Fibroblast of mammary gland (primary cell): ENCODE results near the gene PROSER3.

ENCODE experiments used
- DNase-seq: peaks from one replicate; pipeline ENCODE4 v3.0.0-alpha.2; 2010; ENCODE audit warnings: low read depth
- H3K4me3 ChIP-seq: 2 replicates; pipeline ENCODE4 v1.5.1; 2011; ENCODE audit warnings: low read depth, mild to moderate bottlenecking, low read length, moderate library complexity; ENCODE audit not compliant: control insufficient read depth
- CTCF ChIP-seq: conservative IDR thresholded peaks from 2 replicates; pipeline ENCODE4 v1.5.1; 2011; ENCODE audit warnings: low read depth, low read length, inconsistent platforms; ENCODE audit not compliant: control insufficient read depth, insufficient read depth

PROSER3 gene

DNA sequence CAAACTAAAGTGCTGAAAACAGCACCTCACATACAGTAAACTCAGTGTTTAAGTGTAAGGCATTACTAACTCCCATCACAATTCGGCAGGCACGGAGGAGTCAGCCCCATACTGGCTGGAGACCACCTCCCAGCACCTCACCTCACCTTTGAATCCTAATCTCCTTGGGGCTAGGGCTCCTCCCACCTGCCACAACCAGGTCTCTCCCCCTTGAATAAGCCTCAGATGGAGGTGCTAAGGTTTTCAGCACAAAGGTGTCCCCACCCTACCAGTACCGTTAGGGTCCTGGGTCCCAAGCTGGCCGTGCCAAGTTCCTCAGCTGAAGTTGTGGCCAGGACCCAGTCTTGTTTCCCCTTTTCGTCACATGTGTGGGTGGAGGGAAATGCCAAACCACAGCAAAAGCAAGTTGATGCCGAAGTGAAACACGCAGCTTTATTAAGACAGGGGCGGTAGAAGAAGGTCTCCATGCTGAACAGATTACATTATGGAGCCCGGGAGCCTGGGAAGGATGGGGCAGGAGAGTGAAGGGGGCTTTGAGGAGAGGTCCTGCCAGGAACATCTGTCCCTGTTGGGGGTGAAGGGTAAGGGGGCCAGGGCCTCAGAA, 15.8 kb upstream of the PROSER3 start, which contains the start of gene IGFLR1:
TSS of gene IGFLR1 (minus strand) at position 332 of the 604 bp plus-strand sequence. CDS start 1,272 bp downstream, outside the sequence.
- DNase-seq = no peak
- H3K4me3 ChIP-seq = no peak within 1 kb of the TSS

DNA sequence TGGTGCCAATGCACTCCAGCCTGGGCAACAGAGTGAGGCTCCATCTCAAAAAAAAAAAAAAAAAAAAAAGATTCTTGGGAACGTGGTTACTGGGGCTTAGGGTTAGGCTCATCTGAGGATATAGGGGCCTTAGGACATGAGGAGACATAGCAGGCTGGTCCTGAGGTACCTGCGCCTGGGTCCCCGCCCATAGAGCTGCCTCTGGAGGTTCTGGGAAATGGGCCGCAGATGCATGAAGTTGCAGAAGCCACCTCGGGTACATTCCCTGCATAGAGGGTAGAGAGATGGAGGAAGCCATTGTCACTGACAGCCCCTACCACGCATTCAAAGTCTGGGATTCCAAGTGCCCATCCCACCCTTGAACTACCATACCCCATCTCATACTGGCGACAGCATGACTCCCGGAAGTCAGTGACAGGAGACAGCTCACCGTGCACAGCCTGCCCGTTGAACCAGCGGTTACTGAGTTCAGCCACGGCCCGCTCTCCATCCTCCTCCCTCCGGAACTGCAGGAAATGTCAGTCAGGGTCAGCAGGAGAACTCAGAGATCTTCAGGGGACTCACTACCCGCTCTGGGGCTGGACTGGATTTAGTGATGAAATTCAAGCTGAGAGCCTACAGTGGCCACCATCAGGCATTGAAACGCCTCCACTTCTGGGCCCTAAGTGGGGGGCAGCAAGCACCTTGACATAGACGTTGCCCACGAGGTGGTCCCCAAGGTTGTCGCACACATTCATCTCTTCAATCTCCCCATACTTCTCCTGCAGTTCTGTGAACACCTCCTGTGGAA, 14.1 kb upstream of the PROSER3 start:
- no peak for TF ChIP-seq CTCF
- no peak overlapping the region for H3K4me3 ChIP-seq
- DNase-seq = no peak

More for the DNA sequence above, 15.8 kb upstream of the PROSER3 start, which contains the start of gene IGFLR1:
- no peak for TF ChIP-seq CTCF

GRCh38 chr19:35744430-35745327, 13.3 kb upstream of the PROSER3 start:
- peak; percentile 93 for DNase-seq
- peak; percentile 23 for TF ChIP-seq CTCF
- H3K4me3 ChIP-seq = peak overlapping the region; percentile 73

- peak within 1 kb of the TSS; percentile 73 for H3K4me3 ChIP-seq
- TF ChIP-seq CTCF = no peak
- peak; percentile 99 for DNase-seq
These were observed 12.5 kb upstream of the PROSER3 start, which contains the start of the genes PSENEN and U2AF1L4 for GRCh38 chr19:35745328-35746086. TSS of gene PSENEN (plus strand) at chr19:35745651. CDS start at chr19:35745931, 280 bp downstream. TSS of gene U2AF1L4 (minus strand) at chr19:35745418. CDS start at chr19:35745391, 27 bp downstream.

DNA sequence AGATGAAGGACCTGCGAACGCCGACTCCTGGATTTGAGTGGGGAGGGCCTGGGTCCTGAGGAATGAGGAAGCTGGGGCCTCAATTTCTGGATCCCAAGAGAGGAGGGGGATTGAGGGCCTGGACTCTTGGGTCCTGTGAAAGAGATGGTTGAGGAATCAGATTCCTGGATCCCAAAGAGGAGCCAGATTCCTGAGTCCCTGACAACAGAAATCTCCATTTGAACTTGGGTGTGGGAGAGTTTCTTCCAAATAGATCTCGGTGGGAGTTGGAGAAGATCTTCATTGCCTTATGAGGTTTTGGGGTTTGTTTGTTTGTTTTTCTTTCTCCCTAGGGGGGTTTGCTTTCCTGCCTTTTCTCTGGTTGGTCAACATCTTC, 11.9 kb upstream of the PROSER3 start:
- peak overlapping the region; percentile 73 for H3K4me3 ChIP-seq
- DNase-seq = no peak
- TF ChIP-seq CTCF = no peak
